HG02759 (cell line): ENCODE measurements around the gene CERS5.

ENCODE experiments used
- ATAC-seq: cut with Tn5 transposase; IDR thresholded peaks from one replicate; pipeline ENCODE4 v1.9.1; 2021; ENCODE audit warnings: mild to moderate bottlenecking, moderate library complexity; ENCODE audit not compliant: unreplicated experiment

Gene CERS5

GRCh38 chr12:50167049-50167828 lies at the start of gene CERS5:
CERS5 (minus strand) TSS chr12:50167369; CDS start chr12:50167297, 72 bp downstream.
- ATAC-seq: peak; percentile 98

- no peak for ATAC-seq
Observed at GRCh38 chr12:50215033-50215432, 47.9 kb upstream of the CERS5 start.

- ATAC-seq: no peak
Observed at GRCh38 chr12:50214018-50214417, 46.8 kb upstream of the CERS5 start.

GRCh38 chr12:50213439-50213838 lies 46.3 kb upstream of the CERS5 start:
- no peak for ATAC-seq

- no peak for ATAC-seq
Observed at GRCh38 chr12:50212071-50212467, 44.9 kb upstream of the CERS5 start.

GRCh38 chr12:50211392-50212070 lies 44.4 kb upstream of the CERS5 start:
- ATAC-seq: no peak

GRCh38 chr12:50207424-50207823 lies 40.3 kb upstream of the CERS5 start:
- no peak for ATAC-seq

GRCh38 chr12:50205648-50206047 lies 38.5 kb upstream of the CERS5 start:
- no peak for ATAC-seq

- no peak for ATAC-seq
Observed at GRCh38 chr12:50203691-50204090, 36.5 kb upstream of the CERS5 start.

GRCh38 chr12:50201987-50202521 lies 34.9 kb upstream of the CERS5 start:
- no peak for ATAC-seq

GRCh38 chr12:50200552-50201273 lies 33.5 kb upstream of the CERS5 start:
- no peak for ATAC-seq

- no peak for ATAC-seq
Observed at GRCh38 chr12:50198829-50199228, 31.7 kb upstream of the CERS5 start.

- ATAC-seq: no peak
Observed at GRCh38 chr12:50197297-50197727, 30.1 kb upstream of the CERS5 start.

GRCh38 chr12:50196537-50196936 lies 29.4 kb upstream of the CERS5 start:
- ATAC-seq: no peak

- ATAC-seq: no peak
Observed at GRCh38 chr12:50195832-50196231, 28.7 kb upstream of the CERS5 start.

GRCh38 chr12:50192908-50193307 lies 25.7 kb upstream of the CERS5 start:
- ATAC-seq: no peak

GRCh38 chr12:50192236-50192635 lies 25.1 kb upstream of the CERS5 start:
- no peak for ATAC-seq

- no peak for ATAC-seq
Observed at GRCh38 chr12:50190859-50191258, 23.7 kb upstream of the CERS5 start.

GRCh38 chr12:50188875-50189575 lies 21.9 kb upstream of the CERS5 start:
- no peak for ATAC-seq

- ATAC-seq: no peak
Observed at GRCh38 chr12:50188241-50188781, 21.1 kb upstream of the CERS5 start.
